WTC11 (cell line): Measurements from ENCODE around the gene DMBX1.

ENCODE experiments used
- ETV6 ChIP-seq: sonication (generic); formaldehyde crosslinking; IDR thresholded peaks from 2 replicates; pipeline ENCODE4 v1.8.1; 2022; ENCODE audit warnings: mild to moderate bottlenecking, missing genetic modification reagents
- FOXJ3 ChIP-seq: sonication (generic); formaldehyde crosslinking; IDR thresholded peaks from 2 replicates; pipeline ENCODE4 v1.9.0; 2021; ENCODE audit warnings: missing genetic modification reagents, mild to moderate bottlenecking, borderline replicate concordance
- NFYB ChIP-seq: sonication (generic); formaldehyde crosslinking; conservative IDR thresholded peaks from 2 replicates; pipeline ENCODE4 v1.8.0; 2022; ENCODE audit warnings: low read depth, missing genetic modification reagents
- RELA ChIP-seq: sonication (generic); formaldehyde crosslinking; IDR thresholded peaks from 2 replicates; pipeline ENCODE4 v1.8.1; 2022; ENCODE audit warnings: missing genetic modification reagents, mild to moderate bottlenecking, borderline replicate concordance
- TP53 ChIP-seq: sonication (generic); formaldehyde crosslinking; IDR thresholded peaks from 2 replicates; pipeline ENCODE4 v1.8.1; 2023; ENCODE audit warnings: mild to moderate bottlenecking, missing genetic modification reagents
- ZNF138 ChIP-seq: sonication (generic); formaldehyde crosslinking; conservative IDR thresholded peaks from 2 replicates; pipeline ENCODE4 v1.8.1; 2022; ENCODE audit warnings: mild to moderate bottlenecking, moderate library complexity, missing genetic modification reagents
- ZNF396 ChIP-seq: fragments of 250-450 bp; sonication (Bioruptor Pico); IDR thresholded peaks from 2 replicates; pipeline ENCODE4 v1.8.0; 2021; ENCODE audit warnings: mild to moderate bottlenecking, moderate library complexity, borderline replicate concordance
- TF ChIP-seq, protein P1 (sequence below): sonication (generic); formaldehyde crosslinking; IDR thresholded peaks from 2 replicates; pipeline ENCODE4 v1.8.1; 2023; ENCODE audit warnings: mild to moderate bottlenecking, missing genetic modification reagents, moderate library complexity
- TF ChIP-seq, protein P2 (sequence below): fragments of 200-600 bp; IDR thresholded peaks from 2 replicates; pipeline ENCODE4 v1.8.0; 2022; ENCODE audit warnings: antibody characterized with exemption
- TF ChIP-seq, protein P3 (sequence below): sonication (generic); formaldehyde crosslinking; IDR thresholded peaks from 2 replicates; pipeline ENCODE4 v1.8.1; 2022; ENCODE audit warnings: low read depth, missing genetic modification reagents, borderline replicate concordance
- TF ChIP-seq, protein P4 (sequence below): sonication (generic); formaldehyde crosslinking; IDR thresholded peaks from 2 replicates; pipeline ENCODE4 v1.8.1; 2022; ENCODE audit warnings: low read depth, mild to moderate bottlenecking, moderate library complexity, missing genetic modification reagents, borderline replicate concordance

DNA sequence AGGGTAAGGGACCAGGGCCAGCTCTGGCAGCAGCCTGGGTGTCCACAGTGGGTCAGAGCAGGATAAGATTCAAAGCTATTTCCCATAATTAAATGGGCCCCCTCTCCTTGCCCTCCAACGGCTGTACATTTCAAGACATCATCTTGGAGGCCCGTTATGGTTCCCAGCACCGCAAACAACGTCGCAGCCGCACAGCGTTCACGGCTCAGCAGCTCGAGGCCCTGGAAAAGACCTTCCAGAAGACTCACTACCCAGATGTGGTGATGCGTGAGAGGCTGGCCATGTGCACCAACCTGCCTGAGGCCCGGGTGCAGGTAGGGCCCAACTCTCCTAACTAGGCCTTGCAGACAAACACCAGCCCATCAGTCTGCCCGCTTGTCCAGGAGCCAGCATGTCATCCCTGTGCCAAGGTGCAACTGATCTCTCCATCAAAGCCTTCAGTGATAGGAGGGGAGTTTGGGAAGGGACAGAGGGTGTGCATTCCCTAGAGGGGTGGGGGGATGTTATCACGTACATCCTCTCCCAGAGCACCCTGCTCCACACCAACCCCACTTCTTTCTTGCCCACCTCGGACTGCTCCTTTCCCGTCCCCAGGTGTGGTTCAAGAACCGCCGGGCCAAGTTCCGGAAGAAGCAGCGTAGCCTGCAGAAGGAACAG, 20.8 kb downstream of the DMBX1 start:
- TF ChIP-seq, protein P1, sequence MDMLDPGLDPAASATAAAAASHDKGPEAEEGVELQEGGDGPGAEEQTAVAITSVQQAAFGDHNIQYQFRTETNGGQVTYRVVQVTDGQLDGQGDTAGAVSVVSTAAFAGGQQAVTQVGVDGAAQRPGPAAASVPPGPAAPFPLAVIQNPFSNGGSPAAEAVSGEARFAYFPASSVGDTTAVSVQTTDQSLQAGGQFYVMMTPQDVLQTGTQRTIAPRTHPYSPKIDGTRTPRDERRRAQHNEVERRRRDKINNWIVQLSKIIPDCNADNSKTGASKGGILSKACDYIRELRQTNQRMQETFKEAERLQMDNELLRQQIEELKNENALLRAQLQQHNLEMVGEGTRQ = no peak
- no peak for TF ChIP-seq ETV6 (CRISPR knock-in tag)
- no peak for TF ChIP-seq RELA (CRISPR knock-in tag)
- TF ChIP-seq, protein P2, sequence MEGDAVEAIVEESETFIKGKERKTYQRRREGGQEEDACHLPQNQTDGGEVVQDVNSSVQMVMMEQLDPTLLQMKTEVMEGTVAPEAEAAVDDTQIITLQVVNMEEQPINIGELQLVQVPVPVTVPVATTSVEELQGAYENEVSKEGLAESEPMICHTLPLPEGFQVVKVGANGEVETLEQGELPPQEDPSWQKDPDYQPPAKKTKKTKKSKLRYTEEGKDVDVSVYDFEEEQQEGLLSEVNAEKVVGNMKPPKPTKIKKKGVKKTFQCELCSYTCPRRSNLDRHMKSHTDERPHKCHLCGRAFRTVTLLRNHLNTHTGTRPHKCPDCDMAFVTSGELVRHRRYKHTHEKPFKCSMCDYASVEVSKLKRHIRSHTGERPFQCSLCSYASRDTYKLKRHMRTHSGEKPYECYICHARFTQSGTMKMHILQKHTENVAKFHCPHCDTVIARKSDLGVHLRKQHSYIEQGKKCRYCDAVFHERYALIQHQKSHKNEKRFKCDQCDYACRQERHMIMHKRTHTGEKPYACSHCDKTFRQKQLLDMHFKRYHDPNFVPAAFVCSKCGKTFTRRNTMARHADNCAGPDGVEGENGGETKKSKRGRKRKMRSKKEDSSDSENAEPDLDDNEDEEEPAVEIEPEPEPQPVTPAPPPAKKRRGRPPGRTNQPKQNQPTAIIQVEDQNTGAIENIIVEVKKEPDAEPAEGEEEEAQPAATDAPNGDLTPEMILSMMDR = no peak
- TF ChIP-seq ZNF138 (CRISPR knock-in tag) = no peak
- no peak for TF ChIP-seq NFYB
- TF ChIP-seq, protein P3, sequence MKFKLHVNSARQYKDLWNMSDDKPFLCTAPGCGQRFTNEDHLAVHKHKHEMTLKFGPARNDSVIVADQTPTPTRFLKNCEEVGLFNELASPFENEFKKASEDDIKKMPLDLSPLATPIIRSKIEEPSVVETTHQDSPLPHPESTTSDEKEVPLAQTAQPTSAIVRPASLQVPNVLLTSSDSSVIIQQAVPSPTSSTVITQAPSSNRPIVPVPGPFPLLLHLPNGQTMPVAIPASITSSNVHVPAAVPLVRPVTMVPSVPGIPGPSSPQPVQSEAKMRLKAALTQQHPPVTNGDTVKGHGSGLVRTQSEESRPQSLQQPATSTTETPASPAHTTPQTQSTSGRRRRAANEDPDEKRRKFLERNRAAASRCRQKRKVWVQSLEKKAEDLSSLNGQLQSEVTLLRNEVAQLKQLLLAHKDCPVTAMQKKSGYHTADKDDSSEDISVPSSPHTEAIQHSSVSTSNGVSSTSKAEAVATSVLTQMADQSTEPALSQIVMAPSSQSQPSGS (CRISPR knock-in tag) = no peak
- no peak for TF ChIP-seq ZNF396 (CRISPR knock-in tag)
- TF ChIP-seq, protein P4, sequence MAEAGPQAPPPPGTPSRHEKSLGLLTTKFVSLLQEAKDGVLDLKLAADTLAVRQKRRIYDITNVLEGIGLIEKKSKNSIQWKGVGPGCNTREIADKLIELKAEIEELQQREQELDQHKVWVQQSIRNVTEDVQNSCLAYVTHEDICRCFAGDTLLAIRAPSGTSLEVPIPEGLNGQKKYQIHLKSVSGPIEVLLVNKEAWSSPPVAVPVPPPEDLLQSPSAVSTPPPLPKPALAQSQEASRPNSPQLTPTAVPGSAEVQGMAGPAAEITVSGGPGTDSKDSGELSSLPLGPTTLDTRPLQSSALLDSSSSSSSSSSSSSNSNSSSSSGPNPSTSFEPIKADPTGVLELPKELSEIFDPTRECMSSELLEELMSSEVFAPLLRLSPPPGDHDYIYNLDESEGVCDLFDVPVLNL (CRISPR knock-in tag) = no peak
- no peak for TF ChIP-seq TP53 (CRISPR knock-in tag)
- no peak for TF ChIP-seq FOXJ3 (CRISPR knock-in tag)
